H1 (cell line): Measurements from ENCODE around the gene MIEF2. TPM values are rescaled to one million over a fixed set of nuclear protein-coding genes. Genes with fewer than 3 reads are reported as not detected.
A peak's percentile ranks its signal among the peaks of the same experiment; 100 is the strongest.

Experiments
- CTCF ChIA-PET: fragments of 300-600 bp; sonication (Branson Sonifier 250); formaldehyde crosslinking; loops from one replicate; lab custom pipeline; 2021; ENCODE audit not compliant: partially characterized antibody; lab: Charles Lee
- POLR2A ChIA-PET: fragments of 300-600 bp; sonication (Branson Sonifier 250); formaldehyde crosslinking; loops from one replicate; lab custom pipeline; 2021; ENCODE audit warnings: inconsistent platforms; ENCODE audit not compliant: partially characterized antibody; lab: Charles Lee
- DNase-seq, 2 experiments: peaks; one replicate each; pipeline versions ENCODE4 v3.0.0 to v3.0.0-alpha.2; 2010 to 2022; ENCODE audit warnings: low spot score in 2 of 2, low read depth in 1 of 2, mixed read lengths in 1 of 2
- FAIRE-seq: peaks from 2 replicates; lab custom pipeline; 2011; peaks lifted over from hg19 to GRCh38; lab: Jason Lieb, UNC
- H2AFZ ChIP-seq: 2 replicates; pipeline ENCODE4 v1.8.1; 2012; ENCODE audit warnings: low read length, inconsistent platforms
- H2AK5ac ChIP-seq: 2 replicates; pipeline ENCODE4 v1.6.1; 2013; ENCODE audit warnings: low read depth, low read length
- H2BK120ac ChIP-seq: replicated peaks from 2 replicates; pipeline ENCODE3; 2013; ENCODE audit warnings: low read depth, low read length, inconsistent platforms
- H2BK12ac ChIP-seq: 2 replicates; pipeline ENCODE4 v1.6.1; 2013; ENCODE audit warnings: low read depth, low read length
- H2BK15ac ChIP-seq: 2 replicates; pipeline ENCODE4 v1.6.1; 2013; ENCODE audit warnings: low read length
- H2BK20ac ChIP-seq: 2 replicates; pipeline ENCODE4 v1.6.1; 2013; ENCODE audit warnings: low read length
- H2BK5ac ChIP-seq: 2 replicates; pipeline ENCODE4 v1.6.1; 2013; ENCODE audit warnings: low read depth, low read length
- H3K14ac ChIP-seq: 2 replicates; pipeline ENCODE4 v1.6.1; 2013; ENCODE audit warnings: inconsistent platforms; ENCODE audit not compliant: insufficient read length
- H3K18ac ChIP-seq: 2 replicates; pipeline ENCODE4 v1.6.1; 2013; ENCODE audit warnings: low read length; ENCODE audit errors: extremely low read depth
- H3K23ac ChIP-seq: 2 replicates; pipeline ENCODE4 v1.6.1; 2013; ENCODE audit warnings: inconsistent platforms; ENCODE audit not compliant: insufficient read length
- H3K23me2 ChIP-seq: 2 replicates; pipeline ENCODE4 v1.6.1; 2013; ENCODE audit warnings: low read depth, low read length
- H3K27ac ChIP-seq: 2 replicates; pipeline ENCODE4 v1.6.1; 2011; ENCODE audit warnings: low read depth, low read length, inconsistent platforms
- H3K27me3 ChIP-seq, 4 experiments: replicated peaks in 1 of 4; 1 replicate in 1 of 4; 2 replicates in 3 of 4; pipeline versions ENCODE4 v1.6.1 to v1.8.1; 2011 to 2013; ENCODE audit warnings: low read length in 3 of 4, mild to moderate bottlenecking in 3 of 4, inconsistent platforms in 2 of 4, mixed read lengths in 2 of 4, moderate library complexity in 1 of 4; ENCODE audit not compliant: control insufficient read depth in 3 of 4, insufficient read depth in 3 of 4; ENCODE audit errors: extremely low read depth in 1 of 4
- H3K36me3 ChIP-seq, 4 experiments: 2 replicates each; pipeline versions ENCODE4 v1.6.1 to v1.8.1; 2011 to 2013; ENCODE audit warnings: mild to moderate bottlenecking in 4 of 4, low read length in 3 of 4, moderate library complexity in 2 of 4, control low read depth in 1 of 4, inconsistent platforms in 1 of 4; ENCODE audit not compliant: insufficient read depth in 4 of 4, control insufficient read depth in 2 of 4
- H3K4ac ChIP-seq: replicated peaks from 2 replicates; pipeline ENCODE3; 2013; ENCODE audit warnings: low read length, low read depth, mixed read lengths, inconsistent platforms; ENCODE audit not compliant: insufficient read length
- H3K4me1 ChIP-seq, 4 experiments: replicated peaks in 1 of 4; 1 replicate in 1 of 4; 2 replicates in 3 of 4; pipeline versions ENCODE4 v1.6.1 to v1.8.1; 2011 to 2013; ENCODE audit warnings: low read length in 3 of 4, inconsistent platforms in 2 of 4, mixed read lengths in 1 of 4; ENCODE audit not compliant: insufficient read depth in 4 of 4, control insufficient read depth in 3 of 4
- H3K4me2 ChIP-seq, 2 experiments: 2 replicates each; pipeline versions ENCODE4 v1.6.1 to v1.8.1; 2011 to 2013; ENCODE audit warnings: low read depth in 2 of 2, low read length in 2 of 2, control low read depth in 1 of 2, inconsistent platforms in 1 of 2, mild to moderate bottlenecking in 1 of 2; ENCODE audit not compliant: insufficient read depth in 1 of 2
- H3K4me3 ChIP-seq, 4 experiments: fragments of 200-600, 300-600 bp in 1 of 4; sonication (generic), shearing (Covaris generic), sonication (Bioruptor Twin) in 1 of 4; 2 replicates each; pipeline versions ENCODE4 v1.5.1 to v1.8.1; 2011 to 2016; ENCODE audit warnings: low read length in 4 of 4, low read depth in 3 of 4, control low read depth in 2 of 4, inconsistent platforms in 2 of 4, mild to moderate bottlenecking in 2 of 4, mixed read lengths in 1 of 4, moderate library complexity in 1 of 4; ENCODE audit not compliant: insufficient read depth in 2 of 4; ENCODE audit errors: extremely low read depth in 1 of 4
- H3K56ac ChIP-seq: replicated peaks from 2 replicates; pipeline ENCODE3; 2013; ENCODE audit warnings: low read depth, mild to moderate bottlenecking, mixed read lengths, low read length, inconsistent platforms; ENCODE audit not compliant: insufficient read length
- H3K79me1 ChIP-seq: 2 replicates; pipeline ENCODE4 v1.6.1; 2013; ENCODE audit warnings: low read depth, low read length, control low read depth
- H3K79me2 ChIP-seq, 2 experiments: 2 replicates each; pipeline versions ENCODE4 v1.6.1 to v1.8.1; 2012 to 2013; ENCODE audit warnings: low read length in 2 of 2, mild to moderate bottlenecking in 2 of 2, inconsistent platforms in 1 of 2; ENCODE audit not compliant: insufficient read depth in 2 of 2, control insufficient read depth in 1 of 2
- H3K9ac ChIP-seq, 4 experiments: replicated peaks in 1 of 4; 1 replicate in 1 of 4; 2 replicates in 3 of 4; pipeline versions ENCODE4 v1.6.1 to v1.8.1; 2011 to 2013; ENCODE audit warnings: low read depth in 3 of 4, low read length in 3 of 4, control low read depth in 2 of 4, mild to moderate bottlenecking in 2 of 4, moderate library complexity in 2 of 4, inconsistent platforms in 1 of 4; ENCODE audit errors: extremely low read depth in 1 of 4
- H3K9me3 ChIP-seq, 2 experiments: 2 replicates each; pipeline versions ENCODE4 v1.6.1 to v1.8.1; 2012 to 2013; ENCODE audit warnings: mild to moderate bottlenecking in 2 of 2, moderate library complexity in 2 of 2, control low read depth in 1 of 2, inconsistent platforms in 1 of 2, low read depth in 1 of 2, low read length in 1 of 2, mixed read lengths in 1 of 2; ENCODE audit not compliant: insufficient read depth in 2 of 2
- H4K20me1 ChIP-seq, 2 experiments: replicated peaks in 1 of 2; 2 replicates each; pipeline versions ENCODE3 to v1.8.1; 2011 to 2013; ENCODE audit warnings: inconsistent platforms in 2 of 2, low read length in 2 of 2, mild to moderate bottlenecking in 1 of 2; ENCODE audit not compliant: insufficient read depth in 2 of 2, control insufficient read depth in 1 of 2
- H4K5ac ChIP-seq: 2 replicates; pipeline ENCODE4 v1.6.1; 2013; ENCODE audit warnings: low read length, low read depth, mixed read lengths, inconsistent platforms; ENCODE audit not compliant: insufficient read length
- H4K8ac ChIP-seq: 2 replicates; pipeline ENCODE4 v1.8.0; 2013; ENCODE audit warnings: mild to moderate bottlenecking, moderate library complexity, low read length, inconsistent platforms; ENCODE audit not compliant: insufficient read depth; ENCODE audit errors: extremely low read depth
- H4K91ac ChIP-seq: replicated peaks from 2 replicates; pipeline ENCODE3; 2013; ENCODE audit warnings: low read length, mixed read lengths, inconsistent platforms; ENCODE audit not compliant: insufficient read length
- FOSL1 ChIP-seq: IDR thresholded peaks from 2 replicates; pipeline ENCODE4 v1.6.1; 2011; ENCODE audit warnings: mild to moderate bottlenecking, low read depth, low read length, moderate library complexity; ENCODE audit not compliant: insufficient read depth
- JUN ChIP-seq: IDR thresholded peaks from 2 replicates; pipeline ENCODE4 v1.6.1; 2011; ENCODE audit warnings: low read depth, mild to moderate bottlenecking, improper control_type of control experiment, low read length
- SIRT6 ChIP-seq: IDR thresholded peaks from one replicate; pipeline ENCODE4 v1.7.1; 2012; ENCODE audit warnings: low read length, inconsistent platforms
- SP1 ChIP-seq: IDR thresholded peaks from 2 replicates; pipeline ENCODE4 v1.6.1; 2011; ENCODE audit warnings: low read depth, low read length
- TBP ChIP-seq: IDR thresholded peaks from 2 replicates; pipeline ENCODE4 v1.6.1; 2011; ENCODE audit warnings: low read depth, low read length, improper control_type of control experiment
- WGBS, 2 experiments: shearing (Covaris generic) in 1 of 2; methylation state at CpG; one replicate each; pipeline versions ENCODE4 v1.1.6 to v1.1.7; 2013 to 2015; ENCODE audit warnings: low lambda C conversion rate in 2 of 2, mixed read lengths in 2 of 2, inconsistent platforms in 1 of 2, low coverage in 1 of 2, missing lambda C conversion rate in 1 of 2; ENCODE audit not compliant: insufficient replicate concordance in 2 of 2, insufficient coverage in 1 of 2, insufficient read length in 1 of 2; ENCODE audit errors: extremely low coverage in 1 of 2, missing lambda C conversion rate in 1 of 2; 5-methylcytosine and 5-hydroxymethylcytosine counted together
- polyA plus RNA-seq, 7 experiments: library from polyadenylated mRNA; depleted of rRNA in 3 of 7; stranded (reverse) in 5 of 7; unstranded in 2 of 7; fragments of >200 nt in 5 of 7; fragments of 200-250 nt in 2 of 7; gene quantifications; 1 replicate in 5 of 7; 2 replicates in 1 of 7; 4 replicates in 1 of 7; pipeline versions ENCODE4 v1.2.1 to v1.2.3, GENCODE V29; 2011 to 2013; ENCODE audit warnings: missing spikeins in 2 of 7, mixed read lengths in 2 of 7
- total RNA-seq: library from RNA; stranded (reverse); fragmentation: NEBNext Ultra II Directional; extraction: Animal tissue kit (Norgen Biotek cat#: 25700); gene quantifications from 2 replicates; pipeline ENCODE4 v1.2.1, GENCODE V29; 2021
- TF ChIP-seq, protein P1 (sequence below): IDR thresholded peaks from 2 replicates; pipeline ENCODE4 v1.6.1; 2011; ENCODE audit warnings: low read depth, mild to moderate bottlenecking, low read length; ENCODE audit not compliant: insufficient read depth
- TF ChIP-seq, protein P2 (sequence below): IDR thresholded peaks from 2 replicates; pipeline ENCODE4 v1.6.1; 2012; ENCODE audit warnings: low read length, inconsistent platforms

MIEF2 gene
- total and polyA plus RNA-seq, 2 of the 8 experiments (the other 6 are each of a cell fraction or from before 2014, with no cell fraction given): 9.9 to 24.9 TPM

DNA sequence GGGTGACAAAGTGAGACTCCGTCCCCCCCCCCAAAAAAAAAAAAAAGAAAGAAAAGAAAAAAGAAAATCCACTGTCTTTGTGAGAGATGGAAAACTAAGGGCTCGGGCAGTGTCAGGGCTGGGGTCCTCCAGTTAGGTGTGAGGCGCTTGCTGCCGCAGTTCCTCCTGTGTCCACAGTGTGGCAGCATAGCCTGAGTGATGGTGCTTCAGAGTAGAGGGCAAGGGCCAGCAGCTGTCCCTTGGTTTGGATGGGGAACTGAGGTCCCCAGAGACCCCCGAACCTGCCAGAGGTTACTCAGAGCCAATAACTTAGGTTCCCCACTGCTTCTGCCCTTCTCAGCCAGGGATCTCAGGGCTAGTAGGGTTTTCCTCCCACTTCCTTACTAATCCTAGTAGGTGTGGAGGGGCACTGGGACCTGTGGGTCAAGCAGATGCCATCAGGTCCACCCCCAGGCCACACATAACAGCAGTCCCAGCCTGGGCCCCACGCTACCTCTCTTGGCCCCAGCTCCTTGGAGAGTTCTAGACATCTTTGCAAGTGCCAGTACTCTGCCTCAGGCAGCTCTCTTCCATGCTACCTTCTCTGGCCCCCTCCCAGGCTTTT lies 42.9 kb upstream of the MIEF2 start:
- H3K27me3 ChIP-seq: no peaks in the 10 kb centered on the region
- no peak overlapping the region for H3K18ac ChIP-seq
- no peak overlapping the region for H3K27ac ChIP-seq
- no peak overlapping the region for H4K8ac ChIP-seq
- no peaks in the 10 kb centered on the region for H4K20me1 ChIP-seq
- DNase-seq: peak in 1 of 2 experiments; percentile 96
- no peaks in the 10 kb centered on the region for H3K79me2 ChIP-seq
- no peak overlapping the region for H3K4ac ChIP-seq
- H2BK5ac ChIP-seq: no peak overlapping the region
- H2BK20ac ChIP-seq: no peak overlapping the region
- no peak overlapping the region; the same call in 1 of the 2 replicates for H2AFZ ChIP-seq
- no peaks in the 10 kb centered on the region for H3K9me3 ChIP-seq
- no peak overlapping the region for H3K4me2 ChIP-seq
- peak; percentile 93 for FAIRE-seq
- H2BK12ac ChIP-seq: no peak overlapping the region
- H4K5ac ChIP-seq: no peak overlapping the region
- H3K56ac ChIP-seq: no peak overlapping the region
- 29% methylated on average over 5 of the region's 6 CpGs; no CpG with 5 or more reads in 1 of the 2 experiments for WGBS, 2 experiments
- no peaks in the 10 kb centered on the region for H3K36me3 ChIP-seq
- H2AK5ac ChIP-seq: no peak overlapping the region
- H3K9ac ChIP-seq: no peak overlapping the region
- ChIA-PET CTCF (interaction anchor here (0.6 to 11.4 kb wide), 29 partner anchors 9 to 152 kb away, joined by 3 to 76 read pairs (median 6); partner anchors contain the start of genes LLGL1 and TOP3A), POLR2A (interaction anchor here (1.3 to 2.0 kb wide), 4 partner anchors 13 to 63 kb away, joined by 3 to 8 read pairs (median 7); partner anchors contain the start of genes ALKBH5 and MIEF2)
- H3K4me3 ChIP-seq: no peak overlapping the region
- no peak overlapping the region for H3K14ac ChIP-seq
- H2BK120ac ChIP-seq: no peak overlapping the region
- H4K91ac ChIP-seq: no peak overlapping the region
- H3K23ac ChIP-seq: no peak overlapping the region
- H3K79me1 ChIP-seq: no peaks in the 10 kb centered on the region
- no peaks in the 10 kb centered on the region for H3K23me2 ChIP-seq
- H2BK15ac ChIP-seq: peak overlapping the region; percentile 72; the same call in 1 of the 2 replicates
- H3K4me1 ChIP-seq: no peaks in the 10 kb centered on the region; a peak in 3 of 7 replicates
- TF ChIP-seq, protein P1, sequence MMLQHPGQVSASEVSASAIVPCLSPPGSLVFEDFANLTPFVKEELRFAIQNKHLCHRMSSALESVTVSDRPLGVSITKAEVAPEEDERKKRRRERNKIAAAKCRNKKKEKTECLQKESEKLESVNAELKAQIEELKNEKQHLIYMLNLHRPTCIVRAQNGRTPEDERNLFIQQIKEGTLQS: no peak
- no peak for TF ChIP-seq TBP
- TF ChIP-seq SP1: no peak
- TF ChIP-seq FOSL1: no peak
- no peak for TF ChIP-seq JUN
- TF ChIP-seq, protein P2, sequence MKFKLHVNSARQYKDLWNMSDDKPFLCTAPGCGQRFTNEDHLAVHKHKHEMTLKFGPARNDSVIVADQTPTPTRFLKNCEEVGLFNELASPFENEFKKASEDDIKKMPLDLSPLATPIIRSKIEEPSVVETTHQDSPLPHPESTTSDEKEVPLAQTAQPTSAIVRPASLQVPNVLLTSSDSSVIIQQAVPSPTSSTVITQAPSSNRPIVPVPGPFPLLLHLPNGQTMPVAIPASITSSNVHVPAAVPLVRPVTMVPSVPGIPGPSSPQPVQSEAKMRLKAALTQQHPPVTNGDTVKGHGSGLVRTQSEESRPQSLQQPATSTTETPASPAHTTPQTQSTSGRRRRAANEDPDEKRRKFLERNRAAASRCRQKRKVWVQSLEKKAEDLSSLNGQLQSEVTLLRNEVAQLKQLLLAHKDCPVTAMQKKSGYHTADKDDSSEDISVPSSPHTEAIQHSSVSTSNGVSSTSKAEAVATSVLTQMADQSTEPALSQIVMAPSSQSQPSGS: no peak
- TF ChIP-seq SIRT6: no peak
